GM21529 (cell line): ENCODE results near the gene PSMD7.
"Not testable (repeated sequence)": the region's sequence is repeated elsewhere in the genome, so short reads cannot be mapped to it uniquely, and the experiment has no call there.

Source experiments
- ATAC-seq: cut with Tn5 transposase; IDR thresholded peaks from one replicate; pipeline ENCODE4 v1.9.1; 2021; ENCODE audit not compliant: unreplicated experiment

PSMD7 gene

DNA sequence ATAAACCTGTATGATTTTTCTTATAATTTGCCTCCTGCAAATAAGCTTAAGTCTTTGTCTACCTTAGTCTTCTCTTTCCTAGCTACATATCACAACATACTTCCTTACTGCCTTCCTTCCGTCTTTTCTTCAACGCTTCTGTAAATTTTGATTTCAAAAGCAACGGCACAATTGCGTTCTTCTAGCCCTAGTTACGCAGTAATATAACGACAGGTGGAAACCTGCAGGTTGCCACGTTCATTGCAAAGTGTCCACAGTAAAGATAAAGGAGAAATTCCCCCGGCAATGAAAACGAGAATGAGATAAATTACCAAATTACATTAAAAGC is 546 bp upstream of the PSMD7 start:
- peak; percentile 19 for ATAC-seq

DNA sequence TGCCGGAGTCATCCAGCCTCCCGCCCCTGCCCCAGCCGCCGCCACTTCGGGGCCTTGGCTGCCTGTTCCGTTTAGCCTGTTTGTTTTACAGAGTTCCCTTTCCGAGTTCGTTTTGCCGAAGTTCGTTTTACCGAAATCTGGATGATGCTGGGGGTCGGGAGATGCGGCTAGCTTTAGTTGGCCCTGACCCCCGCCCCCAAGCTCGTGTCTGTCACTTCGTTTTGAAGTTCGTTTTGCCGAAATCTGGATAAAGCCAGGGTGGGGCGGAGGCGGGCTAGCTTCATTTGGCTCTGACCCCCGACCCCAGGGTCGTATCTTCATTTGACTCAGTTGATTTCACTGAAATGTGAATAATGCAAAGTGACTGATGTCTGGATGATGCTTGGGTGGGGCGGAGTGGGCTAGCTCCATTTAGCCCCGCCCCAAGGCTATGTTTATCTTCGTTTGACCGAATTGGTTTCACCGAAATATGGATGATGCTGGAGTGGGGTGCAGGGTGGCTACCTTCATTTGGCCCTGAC is 591 bp downstream of the PSMD7 start:
- ATAC-seq: peak; percentile 34

GRCh38 chr16:74298104-74298503 is 1.5 kb downstream of the PSMD7 start:
- ATAC-seq: no peak

DNA sequence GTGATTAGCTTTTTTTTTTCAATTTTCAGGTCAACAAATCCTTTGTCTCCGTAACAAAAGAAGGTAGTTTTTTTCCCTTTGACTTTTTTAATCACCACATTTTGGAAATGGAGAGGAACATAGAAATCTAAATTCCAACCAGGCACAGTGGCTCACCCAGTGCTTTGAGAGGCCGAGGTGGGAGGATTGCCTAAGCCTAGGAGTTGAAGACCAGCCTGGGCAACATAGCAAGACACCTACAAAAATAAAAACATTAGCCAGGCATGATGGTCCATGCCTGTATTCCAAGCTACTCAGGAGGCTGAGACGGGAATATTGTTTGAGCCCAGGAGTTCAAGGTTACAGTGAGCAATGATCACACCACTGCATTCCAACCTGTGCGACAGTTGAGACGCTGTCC is 5.7 kb downstream of the PSMD7 start:
- ATAC-seq: no peak

DNA sequence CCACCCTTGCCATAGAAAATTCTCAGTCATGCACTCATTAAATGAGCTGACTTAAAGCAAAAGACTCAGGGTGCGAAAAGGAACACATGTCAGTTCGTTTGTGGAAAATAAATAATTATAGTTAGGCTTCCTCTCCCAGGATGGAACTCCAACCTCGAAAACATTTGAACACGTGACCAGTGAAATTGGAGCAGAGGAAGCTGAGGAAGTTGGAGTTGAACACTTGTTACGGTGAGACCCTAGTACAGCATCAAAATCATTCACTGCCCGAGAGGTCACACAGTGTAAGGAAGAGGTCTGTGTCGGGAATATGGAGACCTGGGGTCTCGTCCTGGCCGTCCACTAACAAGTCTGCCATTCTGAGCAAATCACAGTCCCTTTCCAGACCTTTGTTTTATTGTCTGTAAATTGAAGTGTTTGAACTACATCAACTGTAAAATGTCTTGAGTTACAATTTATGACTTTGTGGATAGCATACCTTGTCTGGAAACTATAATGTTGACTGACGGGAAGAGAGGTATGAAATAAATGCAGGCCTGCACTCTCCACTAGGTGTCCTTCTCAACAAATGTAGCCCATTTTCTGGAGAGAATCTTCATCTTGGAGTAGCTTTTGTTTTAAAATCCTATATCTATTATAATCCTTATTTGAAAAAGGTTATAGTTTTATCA is 7.7 kb downstream of the PSMD7 start:
- ATAC-seq: peak; percentile 49

- no peak for ATAC-seq
These were observed 8.2 kb downstream of the PSMD7 start for GRCh38 chr16:74304835-74305176.

DNA sequence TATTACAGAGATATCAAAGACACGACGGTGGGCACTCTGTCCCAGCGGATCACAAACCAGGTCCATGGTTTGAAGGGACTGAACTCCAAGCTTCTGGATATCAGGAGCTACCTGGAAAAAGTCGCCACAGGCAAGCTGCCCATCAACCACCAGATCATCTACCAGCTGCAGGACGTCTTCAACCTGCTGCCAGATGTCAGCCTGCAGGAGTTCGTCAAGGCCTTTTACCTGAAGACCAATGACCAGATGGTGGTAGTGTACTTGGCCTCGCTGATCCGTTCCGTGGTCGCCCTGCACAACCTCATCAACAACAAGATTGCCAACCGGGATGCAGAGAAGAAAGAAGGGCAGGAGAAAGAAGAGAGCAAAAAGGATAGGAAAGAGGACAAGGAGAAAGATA is 8.7 kb downstream of the PSMD7 start:
- ATAC-seq: no peak

DNA sequence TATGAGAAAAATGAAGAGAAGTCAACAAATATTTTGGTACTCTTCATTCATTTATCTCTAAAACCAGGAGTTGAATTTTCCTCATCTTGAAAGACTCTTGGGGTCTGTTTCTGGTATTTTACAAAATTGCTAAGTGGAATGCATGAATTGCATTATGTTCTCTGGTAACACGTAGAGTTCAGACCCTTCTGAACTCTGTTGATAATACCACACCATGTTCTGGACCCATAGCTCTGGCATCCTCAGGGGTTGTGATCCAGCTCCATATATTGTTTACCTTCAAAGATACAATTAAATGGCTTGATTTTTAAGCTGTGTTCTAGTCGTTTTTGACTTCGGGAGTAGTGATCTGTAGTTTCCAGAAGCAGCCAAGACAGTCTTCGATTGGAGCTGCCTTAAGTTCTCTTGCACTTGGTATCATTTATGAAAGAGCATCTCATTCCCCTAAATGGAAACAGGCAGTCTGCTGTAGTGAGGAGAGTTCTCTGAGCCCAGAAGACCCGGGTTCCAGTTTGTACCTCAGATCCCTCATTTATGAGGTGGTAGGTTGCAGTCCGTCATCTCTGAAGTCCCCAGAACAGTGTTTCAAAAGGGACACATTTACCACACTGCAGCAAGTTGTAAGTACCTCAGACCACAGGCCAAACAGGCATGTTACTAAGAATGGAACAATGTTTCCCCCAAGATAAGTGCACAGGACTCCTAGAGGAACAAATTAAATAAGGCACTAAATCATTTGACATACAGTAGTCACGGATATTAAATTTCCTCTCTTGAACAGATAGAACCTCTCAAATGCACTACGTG is 9.6 kb downstream of the PSMD7 start:
- no peak for ATAC-seq

DNA sequence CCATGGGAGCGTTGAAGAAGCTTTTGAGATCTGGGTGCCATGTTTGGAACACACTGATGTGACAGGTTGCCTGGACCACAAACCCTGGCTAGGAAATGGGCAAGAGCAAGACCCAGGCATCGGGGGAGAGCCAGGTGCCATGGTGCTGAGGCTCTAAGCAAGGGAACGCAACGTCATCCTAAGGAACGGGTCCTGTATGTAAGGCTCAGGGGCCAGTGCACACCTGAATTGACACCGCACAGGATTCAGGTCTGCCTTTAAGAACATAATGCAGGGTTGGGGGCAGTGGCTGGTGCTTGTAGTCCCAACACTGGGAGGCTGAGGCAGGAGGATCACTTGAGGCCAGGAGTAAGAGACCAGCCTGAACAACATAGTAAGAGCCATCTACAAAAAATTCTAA is 10.8 kb downstream of the PSMD7 start:
- no peak for ATAC-seq

GRCh38 chr16:74309789-74310781 is 13.5 kb downstream of the PSMD7 start:
- no peak for ATAC-seq

DNA sequence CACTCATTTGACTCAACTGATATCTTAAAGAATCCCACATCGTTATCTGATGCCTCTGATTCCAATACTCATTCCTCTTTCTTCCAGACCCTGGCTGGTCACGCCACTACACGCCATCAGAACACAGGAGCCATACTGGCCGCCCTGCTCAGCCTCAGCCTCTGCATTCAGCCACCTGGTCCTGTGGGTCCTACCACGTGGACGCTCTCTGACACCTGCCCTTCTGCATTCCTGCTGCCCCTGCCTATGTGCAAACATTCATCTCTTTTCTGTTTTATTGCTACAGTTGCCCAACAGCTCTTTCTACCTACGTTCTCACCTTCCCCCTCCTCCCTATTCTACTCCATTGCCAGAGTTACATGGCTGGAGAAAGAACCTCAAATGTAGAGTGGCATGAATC is 18.4 kb downstream of the PSMD7 start:
- no peak for ATAC-seq

DNA sequence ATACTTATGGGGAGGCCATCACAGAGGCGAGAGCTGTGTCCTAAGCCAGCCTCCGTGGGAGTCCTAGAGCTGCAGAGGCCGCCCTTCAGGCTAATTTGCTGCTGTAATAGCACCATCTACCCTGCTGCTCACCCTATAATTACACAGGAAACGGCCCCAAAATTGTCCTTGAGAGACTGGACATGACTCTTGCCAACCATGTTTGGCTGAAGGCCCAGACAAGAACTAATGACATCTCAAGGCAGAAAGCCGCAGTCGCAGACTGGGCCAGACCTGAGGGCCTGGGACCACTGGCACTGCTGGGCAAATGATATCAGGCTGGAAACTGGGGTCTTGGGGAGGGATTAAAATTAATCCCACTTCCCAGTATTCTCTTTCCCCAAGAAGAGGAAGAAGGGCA is 24.1 kb downstream of the PSMD7 start:
- ATAC-seq: no peak

DNA sequence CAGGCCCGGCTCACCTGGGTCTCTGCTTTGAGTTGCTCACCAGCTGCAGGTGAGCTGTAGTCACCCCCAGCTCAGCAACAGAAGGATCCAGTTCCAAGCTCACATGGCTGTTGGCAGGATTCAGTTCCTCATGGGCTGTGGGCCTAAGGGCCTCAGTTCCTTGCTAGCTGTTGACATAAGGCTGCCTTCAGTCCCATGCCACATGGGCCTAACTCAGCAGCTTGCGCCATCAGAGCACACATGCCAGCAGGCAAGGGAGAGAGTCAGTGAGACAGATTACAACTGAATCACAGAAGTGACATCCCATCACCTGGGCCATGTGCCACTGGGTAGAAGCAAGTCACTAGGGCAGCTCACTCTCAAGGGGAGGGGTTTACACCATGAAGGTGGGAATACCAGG is 24.7 kb downstream of the PSMD7 start:
- no peak for ATAC-seq

GRCh38 chr16:74322301-74322710 is 25.7 kb downstream of the PSMD7 start:
- ATAC-seq: no peak

- ATAC-seq: not testable (repeated sequence)
These were observed 28.2 kb downstream of the PSMD7 start for GRCh38 chr16:74324777-74325176.

GRCh38 chr16:74325641-74326040 is 29.0 kb downstream of the PSMD7 start:
- no peak for ATAC-seq

DNA sequence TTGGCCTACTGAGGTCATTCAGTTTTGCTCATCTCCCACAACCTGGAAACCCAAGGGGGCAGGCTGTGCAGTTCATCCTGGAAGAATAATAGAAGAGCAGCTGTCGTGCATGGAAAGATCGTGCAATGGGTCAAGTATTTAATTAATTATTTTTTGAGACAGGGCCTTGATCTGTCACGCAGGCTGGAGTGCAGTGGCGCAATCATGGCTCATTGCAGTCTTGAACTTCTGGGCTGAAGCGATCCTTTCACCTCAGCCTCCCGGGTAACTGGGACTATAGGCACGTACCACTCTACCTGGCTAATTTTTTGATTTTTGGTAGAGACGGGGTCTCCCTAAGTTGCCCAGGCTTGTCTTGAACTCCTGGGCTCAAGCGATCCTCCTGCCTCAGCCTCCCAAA is 31.7 kb downstream of the PSMD7 start:
- ATAC-seq: not testable (repeated sequence)

- not testable (repeated sequence) for ATAC-seq
These were observed 35.9 kb downstream of the PSMD7 start for GRCh38 chr16:74332469-74332868.

DNA sequence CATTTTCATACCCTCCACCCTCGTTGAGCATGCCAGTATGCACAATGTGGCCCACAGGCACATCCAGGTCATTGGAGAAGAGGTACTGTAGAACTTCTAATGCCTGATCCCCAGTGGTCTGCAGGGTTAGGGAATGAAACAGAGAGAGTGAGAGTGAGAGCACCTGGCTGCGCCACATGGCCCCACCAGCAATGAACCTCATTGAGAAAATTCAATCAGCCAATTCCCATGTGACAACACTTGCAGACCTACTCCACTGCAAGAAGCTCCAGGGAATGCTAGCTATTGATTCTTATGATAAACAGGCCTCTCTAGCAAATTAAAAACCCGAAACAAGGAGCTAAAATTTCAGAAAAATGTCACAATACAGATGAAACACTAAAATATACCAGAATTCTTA is 40.9 kb downstream of the PSMD7 start:
- ATAC-seq: not testable (repeated sequence)

DNA sequence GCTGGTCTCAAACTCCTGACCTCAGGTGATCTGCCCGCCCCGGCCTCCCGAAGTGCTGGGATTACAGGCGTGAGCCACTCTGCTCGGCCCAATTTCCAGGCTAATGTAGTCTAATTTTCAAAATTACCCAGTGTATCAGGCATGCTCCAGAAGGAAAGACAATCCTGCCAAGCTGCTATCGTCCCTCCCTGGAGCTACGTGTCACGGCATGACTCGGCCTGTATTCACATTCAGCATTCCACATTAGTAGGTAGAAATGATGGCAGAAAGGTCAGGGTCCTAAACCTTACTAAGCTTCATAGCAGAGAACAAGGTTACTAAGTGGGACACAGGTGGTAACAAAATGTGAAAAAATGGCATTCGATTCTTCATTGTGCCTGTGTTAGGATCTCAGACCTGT is 42.6 kb downstream of the PSMD7 start:
- ATAC-seq: not testable (repeated sequence)

GRCh38 chr16:74353038-74353437 is 56.4 kb downstream of the PSMD7 start:
- not testable (repeated sequence) for ATAC-seq
